Ishikawa (cell line): ENCODE measurements around the gene FALEC.

Experiments
- EP300 ChIP-seq: IDR thresholded peaks from 2 replicates; pipeline ENCODE4 v1.6.1; 2012; ENCODE audit warnings: borderline replicate concordance
- MAX ChIP-seq: IDR thresholded peaks from 2 replicates; pipeline ENCODE4 v1.6.1; 2012
- RAD21 ChIP-seq: IDR thresholded peaks from 2 replicates; pipeline ENCODE4 v1.6.1; 2012; ENCODE audit warnings: low read depth
- TAF1 ChIP-seq: IDR thresholded peaks from 2 replicates; pipeline ENCODE4 v1.6.1; 2012; ENCODE audit warnings: low read depth, mild to moderate bottlenecking
- USF1 ChIP-seq: IDR thresholded peaks from 2 replicates; pipeline ENCODE4 v1.6.1; 2012

GRCh38 chr1:150550222-150551050 lies 34.9 kb downstream of the FALEC start:
- no peak for TF ChIP-seq EP300
- no peak for TF ChIP-seq USF1
- TF ChIP-seq RAD21, result no peak
- TF ChIP-seq TAF1, result no peak
- TF ChIP-seq MAX, result no peak
